Activated CD8-positive, alpha-beta T cell treated with anti-CD3 and anti-CD28 coated beads for 36 hours (primary cell): ENCODE results near the gene SLMAP. TPM values are rescaled to one million over a fixed set of nuclear protein-coding genes. Genes with fewer than 3 reads are reported as not detected.

Source experiments
- ATAC-seq: fragments of 200-7000 bp; cut with Tn5 transposase; one replicate; pipeline ENCODE4 v1.10.0; 2021; ENCODE audit warnings: mild to moderate bottlenecking, moderate library complexity
- CTCF ChIA-PET: fragments of 350-600 bp; sonication (Branson Sonifier 250); formaldehyde crosslinking; loops from one replicate; lab custom pipeline; 2021; ENCODE audit warnings: antibody characterized with exemption; lab: Charles Lee
- POLR2A ChIA-PET: fragments of 350-600 bp; sonication (Branson Sonifier 250); formaldehyde crosslinking; loops from one replicate; lab custom pipeline; 2021; ENCODE audit warnings: antibody characterized with exemption; lab: Charles Lee
- DNase-seq: peaks from one replicate; pipeline ENCODE4 v3.0.0-alpha.2; 2020
- H3K27ac Mint-ChIP-seq: one replicate; pipeline ENCODE4 v1.8.0; 2021; ENCODE audit warnings: mild to moderate bottlenecking, mixed read lengths
- H3K27me3 Mint-ChIP-seq: one replicate; pipeline ENCODE4 v1.8.0; 2021; ENCODE audit warnings: mixed read lengths
- H3K36me3 Mint-ChIP-seq: one replicate; pipeline ENCODE4 v1.8.0; 2021; ENCODE audit warnings: low read depth, mixed read lengths
- H3K4me1 Mint-ChIP-seq: one replicate; pipeline ENCODE4 v1.8.0; 2021; ENCODE audit warnings: low read depth, mixed read lengths
- H3K4me3 Mint-ChIP-seq: one replicate; pipeline ENCODE4 v1.8.0; 2021; ENCODE audit warnings: mild to moderate bottlenecking, moderate library complexity, mixed read lengths
- H3K9me3 Mint-ChIP-seq: one replicate; pipeline ENCODE4 v1.8.0; 2021; ENCODE audit warnings: mixed read lengths
- intact Hi-C: fragments of 100-400 bp; cut with micrococcal nuclease; formaldehyde crosslinking; loops from one replicate; pipeline ENCODE4 v1.10.0; 2022
- total RNA-seq, 2 experiments: library from RNA; stranded (reverse); gene quantifications; one replicate each; pipeline ENCODE4 v1.2.3, GENCODE V29; 2021
- TF ChIP-seq, protein P1 (sequence below): fragments of 200-600 bp; IDR thresholded peaks from one replicate; pipeline ENCODE4 v1.8.0; 2022; ENCODE audit warnings: antibody characterized with exemption, mild to moderate bottlenecking

The SLMAP gene, protein sequence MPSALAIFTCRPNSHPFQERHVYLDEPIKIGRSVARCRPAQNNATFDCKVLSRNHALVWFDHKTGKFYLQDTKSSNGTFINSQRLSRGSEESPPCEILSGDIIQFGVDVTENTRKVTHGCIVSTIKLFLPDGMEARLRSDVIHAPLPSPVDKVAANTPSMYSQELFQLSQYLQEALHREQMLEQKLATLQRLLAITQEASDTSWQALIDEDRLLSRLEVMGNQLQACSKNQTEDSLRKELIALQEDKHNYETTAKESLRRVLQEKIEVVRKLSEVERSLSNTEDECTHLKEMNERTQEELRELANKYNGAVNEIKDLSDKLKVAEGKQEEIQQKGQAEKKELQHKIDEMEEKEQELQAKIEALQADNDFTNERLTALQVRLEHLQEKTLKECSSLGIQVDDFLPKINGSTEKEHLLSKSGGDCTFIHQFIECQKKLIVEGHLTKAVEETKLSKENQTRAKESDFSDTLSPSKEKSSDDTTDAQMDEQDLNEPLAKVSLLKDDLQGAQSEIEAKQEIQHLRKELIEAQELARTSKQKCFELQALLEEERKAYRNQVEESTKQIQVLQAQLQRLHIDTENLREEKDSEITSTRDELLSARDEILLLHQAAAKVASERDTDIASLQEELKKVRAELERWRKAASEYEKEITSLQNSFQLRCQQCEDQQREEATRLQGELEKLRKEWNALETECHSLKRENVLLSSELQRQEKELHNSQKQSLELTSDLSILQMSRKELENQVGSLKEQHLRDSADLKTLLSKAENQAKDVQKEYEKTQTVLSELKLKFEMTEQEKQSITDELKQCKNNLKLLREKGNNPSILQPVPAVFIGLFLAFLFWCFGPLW
- total RNA-seq: 10 to 100 TPM; 45.8 to 47.3 TPM

DNA sequence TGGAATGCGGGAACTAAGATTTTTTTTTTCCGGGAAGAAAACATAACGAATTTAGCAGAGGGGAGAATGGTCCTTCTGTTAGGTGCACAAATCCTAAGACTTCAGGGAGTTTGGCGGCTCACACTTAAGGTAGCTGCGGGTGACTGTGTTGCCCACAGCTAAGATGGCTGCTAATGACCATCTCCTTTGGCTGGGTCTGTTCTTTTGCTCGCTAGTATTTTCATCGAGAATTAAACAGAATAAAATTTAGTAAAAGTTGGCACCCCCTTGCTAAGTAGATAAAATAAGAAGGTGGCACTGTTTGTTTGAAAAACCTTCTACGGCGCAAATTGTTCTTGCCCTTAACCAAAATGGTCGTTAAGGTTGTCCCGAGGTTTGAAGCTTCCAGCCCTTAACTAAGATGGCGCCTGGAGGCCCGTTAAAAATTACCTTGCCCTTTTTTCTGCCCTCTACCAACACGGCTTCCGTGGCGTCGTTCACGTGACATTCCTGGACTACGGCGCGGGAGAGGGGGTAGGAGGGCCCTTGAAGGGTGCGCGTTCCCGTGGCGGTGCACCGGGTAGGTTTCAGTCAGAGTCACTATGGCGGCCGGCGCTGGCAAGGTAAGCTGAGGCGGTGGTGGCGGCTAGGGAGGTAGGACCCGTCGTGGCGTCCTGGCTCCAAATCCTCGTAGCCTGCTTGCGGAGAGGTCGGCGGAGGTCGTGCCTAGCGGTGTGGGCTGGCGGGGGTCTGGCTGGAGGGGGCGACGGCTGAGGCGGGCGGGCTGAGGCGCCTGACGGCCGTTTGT is at the start of gene SLMAP:
Gene SLMAP (plus strand): TSS at position 569 of the 787 bp plus-strand sequence. CDS start 1,343 bp downstream, outside the sequence.
- ChIA-PET CTCF (interaction anchor here (0.8 to 1.1 kb wide), 4 partner anchors 77 to 159 kb away, joined by 3 to 4 read pairs (median 4); partner anchors contain the start of gene ARF4), POLR2A (interaction anchor here (0.8 to 2.5 kb wide), 8 partner anchors 12 to 159 kb away, joined by 3 to 12 read pairs (median 5); partner anchors contain the start of genes ARF4 and DENND6A)
- intact Hi-C loops: loop anchor here (5.0 kb wide), 1 partner anchor 159 kb away; the partner anchor contains the start of gene ARF4
- DNase-seq (peak; percentile 98), ATAC-seq (peak; percentile 94)
- no peaks in the 10 kb centered on the region for H3K9me3 Mint-ChIP-seq
- peaks cover 36% of the 10 kb centered on the region for H3K4me1 Mint-ChIP-seq
- TF ChIP-seq, protein P1, sequence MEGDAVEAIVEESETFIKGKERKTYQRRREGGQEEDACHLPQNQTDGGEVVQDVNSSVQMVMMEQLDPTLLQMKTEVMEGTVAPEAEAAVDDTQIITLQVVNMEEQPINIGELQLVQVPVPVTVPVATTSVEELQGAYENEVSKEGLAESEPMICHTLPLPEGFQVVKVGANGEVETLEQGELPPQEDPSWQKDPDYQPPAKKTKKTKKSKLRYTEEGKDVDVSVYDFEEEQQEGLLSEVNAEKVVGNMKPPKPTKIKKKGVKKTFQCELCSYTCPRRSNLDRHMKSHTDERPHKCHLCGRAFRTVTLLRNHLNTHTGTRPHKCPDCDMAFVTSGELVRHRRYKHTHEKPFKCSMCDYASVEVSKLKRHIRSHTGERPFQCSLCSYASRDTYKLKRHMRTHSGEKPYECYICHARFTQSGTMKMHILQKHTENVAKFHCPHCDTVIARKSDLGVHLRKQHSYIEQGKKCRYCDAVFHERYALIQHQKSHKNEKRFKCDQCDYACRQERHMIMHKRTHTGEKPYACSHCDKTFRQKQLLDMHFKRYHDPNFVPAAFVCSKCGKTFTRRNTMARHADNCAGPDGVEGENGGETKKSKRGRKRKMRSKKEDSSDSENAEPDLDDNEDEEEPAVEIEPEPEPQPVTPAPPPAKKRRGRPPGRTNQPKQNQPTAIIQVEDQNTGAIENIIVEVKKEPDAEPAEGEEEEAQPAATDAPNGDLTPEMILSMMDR: no peak
- H3K27ac Mint-ChIP-seq: peak within 1 kb of the TSS; percentile 96
- peaks cover 26% of the 10 kb centered on the region for H3K36me3 Mint-ChIP-seq
- peak within 1 kb of the TSS; percentile 96 for H3K4me3 Mint-ChIP-seq
- H3K27me3 Mint-ChIP-seq: no peaks in the 10 kb centered on the region

DNA sequence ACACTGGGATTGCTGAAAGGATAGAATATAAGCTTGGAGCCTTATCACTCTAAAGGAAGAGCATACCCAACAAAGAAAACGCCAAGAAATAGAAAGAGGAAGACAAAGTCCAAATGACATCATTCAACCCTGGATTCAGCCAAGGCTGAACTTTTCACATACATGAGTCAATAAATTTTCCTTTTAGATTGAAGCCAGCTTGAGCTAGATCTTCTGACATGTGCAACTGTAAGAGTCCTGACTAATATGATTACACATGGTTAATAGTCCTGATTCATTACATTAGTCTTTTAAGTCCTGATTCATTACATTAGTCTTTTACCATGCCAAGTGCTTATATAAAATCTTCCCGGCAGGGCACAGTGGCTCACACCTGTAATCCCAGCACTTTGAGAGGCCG is 49.6 kb upstream of the SLMAP start:
- no peak overlapping the region for H3K4me3 Mint-ChIP-seq
- H3K36me3 Mint-ChIP-seq: no peaks in the 10 kb centered on the region
- CTCF ChIA-PET: no interaction called here
- TF ChIP-seq, protein P1: no peak
- intact Hi-C loops: no loop called here
- DNase-seq: no peak
- H3K27me3 Mint-ChIP-seq: peaks cover 2% of the 10 kb centered on the region
- POLR2A ChIA-PET: interaction anchor here (0.7 kb wide), 1 partner anchor 155 kb away, joined by 4 read pairs; no protein-coding TSS in a partner anchor
- H3K9me3 Mint-ChIP-seq: no peaks in the 10 kb centered on the region
- H3K4me1 Mint-ChIP-seq: no peaks in the 10 kb centered on the region
- no peak overlapping the region for H3K27ac Mint-ChIP-seq
- no peak for ATAC-seq

DNA sequence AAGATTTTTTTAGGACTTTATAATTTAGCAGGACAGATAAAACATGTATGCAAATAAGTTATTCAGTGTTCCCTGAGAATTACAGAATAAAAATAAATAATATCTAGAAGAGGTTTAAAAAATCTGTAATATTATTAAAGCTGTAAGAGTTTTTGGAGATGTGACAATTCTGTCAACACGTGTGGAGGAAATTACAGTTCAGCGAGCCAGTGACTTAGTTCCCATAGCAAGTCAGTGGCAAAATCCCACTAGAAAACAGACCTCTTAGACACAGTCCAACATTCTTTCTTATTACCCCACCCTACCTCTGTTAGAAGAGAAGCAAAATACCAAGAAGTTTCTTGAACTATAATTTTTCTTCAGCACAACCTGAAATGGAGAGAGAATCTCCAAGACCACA is 47.1 kb upstream of the SLMAP start:
- ChIA-PET CTCF (no interaction called here), POLR2A (interaction anchor here (0.6 kb wide), 1 partner anchor 113 kb away, joined by 3 read pairs; no protein-coding TSS in a partner anchor)
- TF ChIP-seq, protein P1: no peak
- Mint-ChIP-seq H3K36me3 (no peaks in the 10 kb centered on the region), H3K27ac (no peak overlapping the region), H3K9me3 (no peaks in the 10 kb centered on the region), H3K27me3 (peaks cover 2% of the 10 kb centered on the region), H3K4me1 (no peaks in the 10 kb centered on the region), H3K4me3 (no peak overlapping the region)
- ATAC-seq: no peak
- intact Hi-C loops: no loop called here
- DNase-seq: no peak

DNA sequence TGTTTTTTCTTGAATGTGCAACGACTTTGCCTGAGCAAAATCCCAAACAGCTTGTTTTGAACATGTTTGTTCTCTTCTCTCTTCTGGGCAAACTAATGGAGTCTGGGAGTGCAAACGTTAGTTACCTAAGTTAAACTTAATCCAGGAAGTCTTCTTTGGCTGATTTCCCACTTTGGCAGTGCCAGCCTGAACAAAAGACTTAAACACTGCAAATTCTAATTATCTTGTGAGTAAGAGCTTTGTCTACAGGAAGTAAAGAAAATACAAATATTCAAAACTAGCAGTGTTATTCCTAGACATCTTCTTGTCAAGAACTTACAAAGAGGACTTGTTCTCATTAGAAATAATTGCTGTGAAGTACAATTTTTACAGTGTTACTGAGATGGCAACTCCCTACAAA is 46.5 kb upstream of the SLMAP start:
- ChIA-PET POLR2A (interaction anchor here (0.6 kb wide), 2 partner anchors 113 to 285 kb away, joined by 3 read pairs; no protein-coding TSS in a partner anchor), CTCF (no interaction called here)
- intact Hi-C loops: no loop called here
- Mint-ChIP-seq H3K27ac (no peak overlapping the region), H3K27me3 (peaks cover 2% of the 10 kb centered on the region), H3K4me3 (no peak overlapping the region), H3K36me3 (no peaks in the 10 kb centered on the region), H3K4me1 (no peaks in the 10 kb centered on the region), H3K9me3 (no peaks in the 10 kb centered on the region)
- ATAC-seq (no peak), DNase-seq (no peak)
- TF ChIP-seq, protein P1: no peak
